ENCODE results near the gene UBE2L5. TPM values are rescaled to one million over a fixed set of nuclear protein-coding genes. Genes with fewer than 3 reads are reported as not detected.

Gene UBE2L5
- total RNA-seq, 1 donor from 2014 or later: not detected

GRCh38 chr13:30423891-30424290 is 1.6 kb downstream of the UBE2L5 start:
- no peak for TF ChIP-seq CTCF (IDR thresholded peaks at IDR 0.05; ENCODE audit: borderline replicate concordance)
- no peak for DNase-seq

GRCh38 chr13:30429235-30429634 is 6.9 kb downstream of the UBE2L5 start:
- Histone ChIP-seq H3K9me3 (replicated peaks) (no peaks in the 10 kb centered on the region), H3K27me3 (ENCODE audit: low read depth) (peaks cover 6% of the 10 kb centered on the region), H3K4me3 (no peak overlapping the region), H3K36me3 (no peaks in the 10 kb centered on the region), H3K4me1 (no peaks in the 10 kb centered on the region), H3K27ac (replicated peaks) (no peak overlapping the region)
- DNase-seq: no peak
- intact Hi-C loops (cut with micrococcal nuclease): no loop called here
- TF ChIP-seq CTCF (IDR thresholded peaks at IDR 0.05; ENCODE audit: borderline replicate concordance): no peak

More at GRCh38 chr13:30423891-30424290, 1.6 kb downstream of the UBE2L5 start:
- Histone ChIP-seq H3K27me3 (ENCODE audit: low read depth) (no peaks in the 10 kb centered on the region), H3K4me3 (no peak overlapping the region), H3K9me3 (replicated peaks) (no peaks in the 10 kb centered on the region), H3K4me1 (peaks cover 15% of the 10 kb centered on the region), H3K27ac (replicated peaks) (no peak overlapping the region), H3K36me3 (no peaks in the 10 kb centered on the region)
- intact Hi-C loops (cut with micrococcal nuclease): no loop called here

GRCh38 chr13:30429721-30430694 is 7.7 kb downstream of the UBE2L5 start:
- intact Hi-C loops (cut with micrococcal nuclease): no loop called here
- no peak for TF ChIP-seq CTCF (IDR thresholded peaks at IDR 0.05; ENCODE audit: borderline replicate concordance)
- no peak overlapping the region for H3K27ac ChIP-seq (replicated peaks)

GRCh38 chr13:30431269-30431940 is 9.1 kb downstream of the UBE2L5 start:
- no peak overlapping the region for H3K4me3 ChIP-seq
- DNase-seq: no peak
- no peak overlapping the region for H3K27ac ChIP-seq (replicated peaks)
- intact Hi-C loops (cut with micrococcal nuclease): no loop called here
- no peak for TF ChIP-seq CTCF (IDR thresholded peaks at IDR 0.05; ENCODE audit: borderline replicate concordance)
- no peaks in the 10 kb centered on the region for H3K9me3 ChIP-seq (replicated peaks)
- H3K36me3 ChIP-seq: no peaks in the 10 kb centered on the region
- H3K4me1 ChIP-seq: no peaks in the 10 kb centered on the region
- H3K27me3 ChIP-seq (ENCODE audit: low read depth): peaks cover 16% of the 10 kb centered on the region

More at GRCh38 chr13:30429721-30430694, 7.7 kb downstream of the UBE2L5 start:
- no peak overlapping the region for H3K4me3 ChIP-seq
- H3K9me3 ChIP-seq (replicated peaks): no peaks in the 10 kb centered on the region
- no peaks in the 10 kb centered on the region for H3K36me3 ChIP-seq
- peaks cover 13% of the 10 kb centered on the region for H3K27me3 ChIP-seq (ENCODE audit: low read depth)
- DNase-seq: no peak
- no peaks in the 10 kb centered on the region for H3K4me1 ChIP-seq

- Histone ChIP-seq H3K4me1 (no peaks in the 10 kb centered on the region), H3K4me3 (no peak overlapping the region), H3K27ac (replicated peaks) (no peak overlapping the region), H3K27me3 (ENCODE audit: low read depth) (peaks cover 23% of the 10 kb centered on the region), H3K9me3 (replicated peaks) (no peaks in the 10 kb centered on the region), H3K36me3 (no peaks in the 10 kb centered on the region)
- no peak for TF ChIP-seq CTCF (IDR thresholded peaks at IDR 0.05; ENCODE audit: borderline replicate concordance)
- intact Hi-C loops (cut with micrococcal nuclease): no loop called here
- DNase-seq: no peak
Measured at GRCh38 chr13:30435911-30436451, 13.7 kb downstream of the UBE2L5 start.

Data from left ventricle myocardium inferior (tissue), 1 donor.